Measurements from ENCODE around the gene TET2. TPM values are rescaled to one million over a fixed set of nuclear protein-coding genes. Genes with fewer than 3 reads are reported as not detected.

Gene TET2
- total RNA-seq, 6 donors from 2014 or later, result 25.1 to 41.9 (median 29.7) TPM

DNA sequence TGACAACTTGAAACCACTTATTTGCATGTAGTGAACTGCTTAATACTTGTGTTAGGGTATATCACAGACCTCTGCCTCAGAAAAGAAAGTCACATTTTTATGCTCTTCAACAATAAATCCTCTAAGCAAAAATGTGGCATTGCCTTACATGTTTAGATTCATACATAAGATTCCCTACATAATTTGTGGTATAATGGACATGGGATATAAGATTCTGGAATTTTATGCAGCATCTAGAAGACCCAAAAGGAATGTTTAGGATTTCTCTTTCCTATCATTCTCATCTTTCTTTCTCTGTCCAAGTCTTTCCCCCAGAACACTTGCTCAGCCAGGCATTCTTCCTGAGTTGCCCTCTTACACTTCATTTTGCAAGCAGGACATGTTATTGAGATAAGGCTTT is 37.7 kb upstream of the TET2 start:
- no peak overlapping the region for H3K27ac ChIP-seq
- DNase-seq (no peak), ATAC-seq (ENCODE audit: low FRiP score in 2 of 2) (no peak)
- no peaks in the 10 kb centered on the region for H3K27me3 ChIP-seq
- peaks cover 0 to 3% (median under 1%) of the 10 kb centered on the region in 4 donors for H3K4me1 ChIP-seq
- no peak overlapping the region for H3K4me3 ChIP-seq
- H3K9me3 ChIP-seq, result no peaks in the 10 kb centered on the region
- H3K36me3 ChIP-seq, result no peaks in the 10 kb centered on the region
- TF ChIP-seq POLR2A (IDR thresholded peaks at IDR 0.05), result no peak
- no peak for TF ChIP-seq POLR2AphosphoS5 (IDR thresholded peaks at IDR 0.05)
- TF ChIP-seq EP300 (IDR thresholded peaks at IDR 0.05), result no peak
- TF ChIP-seq CTCF (IDR thresholded peaks at IDR 0.05), result no peak

DNA sequence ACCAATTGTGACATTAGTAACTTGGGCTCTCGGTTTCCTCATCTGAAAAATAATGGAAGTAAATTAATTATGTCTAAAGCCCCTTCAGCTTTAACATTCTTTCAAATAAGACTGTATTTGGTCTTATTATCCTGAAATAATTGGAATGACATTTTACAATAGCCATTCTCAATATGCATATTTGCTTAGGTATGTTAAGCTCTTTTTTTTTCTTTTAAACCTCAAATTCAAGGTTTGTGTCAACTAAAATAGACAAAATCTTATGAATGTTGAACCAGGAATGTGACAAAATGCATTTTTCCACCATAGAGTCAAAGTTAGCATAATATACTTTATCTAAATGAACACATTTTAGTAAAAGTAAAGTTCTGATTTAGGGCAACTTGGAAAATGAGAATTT is 34.4 kb upstream of the TET2 start:
- H3K27ac ChIP-seq, result no peak overlapping the region
- no peaks in the 10 kb centered on the region for H3K27me3 ChIP-seq
- 81 to 89% methylated on average over 1 of the region's 1 CpG for WGBS, 2 donors
- no peaks in the 10 kb centered on the region for H3K9me3 ChIP-seq
- no peak overlapping the region for H3K4me3 ChIP-seq
- DNase-seq, result no peak
- ATAC-seq (ENCODE audit: low FRiP score in 2 of 2), result no peak
- H3K36me3 ChIP-seq, result no peaks in the 10 kb centered on the region
- H3K4me1 ChIP-seq, result peaks cover 0 to 6% (median 4%) of the 10 kb centered on the region in 4 donors
- no peak for TF ChIP-seq CTCF (IDR thresholded peaks at IDR 0.05)

DNA sequence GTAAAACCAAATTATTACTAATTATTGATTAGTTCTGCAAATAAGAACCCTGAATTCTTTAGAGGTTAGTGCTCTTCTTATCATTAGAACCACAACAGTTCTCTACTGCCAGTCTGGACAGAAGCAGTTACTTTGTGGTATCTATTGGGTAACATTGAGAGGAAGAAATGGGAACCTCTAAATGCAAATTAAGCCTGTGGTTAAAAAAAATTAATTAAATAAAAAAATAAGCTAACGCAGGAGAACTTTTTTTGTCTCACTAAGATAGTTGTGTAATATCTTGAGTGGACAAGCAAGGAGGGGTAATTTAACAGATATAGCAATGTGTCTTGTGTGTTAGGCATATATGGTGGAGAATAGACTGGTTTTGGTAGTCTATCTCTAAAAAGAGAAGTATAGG is 32.9 kb upstream of the TET2 start:
- Histone ChIP-seq H3K4me1 (peaks cover 0 to 6% (median 4%) of the 10 kb centered on the region in 4 donors), H3K36me3 (no peaks in the 10 kb centered on the region), H3K4me3 (no peak overlapping the region), H3K27me3 (no peaks in the 10 kb centered on the region), H3K9me3 (no peaks in the 10 kb centered on the region), H3K27ac (peak overlapping the region in 1 of 4 donors; percentile 40)
- ATAC-seq (ENCODE audit: low FRiP score in 2 of 2) (peak in 1 of 2 donors; percentile 64), DNase-seq (no peak)
- WGBS, 2 donors, result 15 to 36% methylated on average over 1 of the region's 1 CpG
- TF ChIP-seq POLR2AphosphoS5 (IDR thresholded peaks at IDR 0.05) (no peak), POLR2A (IDR thresholded peaks at IDR 0.05) (no peak), EP300 (IDR thresholded peaks at IDR 0.05) (no peak), CTCF (IDR thresholded peaks at IDR 0.05) (no peak)

DNA sequence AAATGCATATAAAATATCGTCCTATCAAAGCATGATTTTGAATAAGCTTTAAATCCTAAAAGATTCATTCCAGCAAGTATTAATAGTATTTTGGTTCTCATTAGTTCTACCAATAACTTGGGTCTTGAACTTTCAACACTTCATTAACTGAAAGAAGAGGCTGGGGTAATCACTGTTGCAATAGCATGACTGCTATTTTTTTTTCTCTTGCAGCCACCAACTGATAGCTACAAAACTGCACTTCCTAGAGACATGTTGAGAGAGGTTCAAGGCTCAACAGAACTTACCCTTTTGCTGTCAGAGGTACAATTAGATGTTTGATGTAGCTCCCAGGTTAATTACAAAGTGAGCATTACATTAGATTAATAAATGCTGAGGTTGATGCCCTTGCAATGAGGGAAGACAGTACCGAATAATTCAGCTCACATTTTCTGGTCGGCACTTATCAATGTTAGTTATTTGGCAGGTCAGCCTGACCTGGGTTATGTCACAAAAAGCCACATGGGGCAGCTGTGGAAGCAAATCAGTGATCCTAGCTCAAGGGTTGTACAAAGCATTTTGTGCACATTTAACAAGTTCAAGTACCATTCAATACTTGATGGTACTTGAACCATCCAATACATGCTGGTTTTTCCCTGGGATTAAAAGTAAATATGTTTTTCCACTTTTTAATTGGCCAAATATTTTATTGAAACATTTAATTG is 29.9 kb upstream of the TET2 start:
- H3K4me3 ChIP-seq, result no peak overlapping the region
- WGBS, 2 donors, result 61 to 71% methylated on average over 3 of the region's 3 CpGs
- ATAC-seq (ENCODE audit: low FRiP score in 2 of 2) (no peak), DNase-seq (peak in 1 of 2 donors; percentile 42)
- no peaks in the 10 kb centered on the region for H3K27me3 ChIP-seq
- peaks cover 0 to 6% (median 4%) of the 10 kb centered on the region in 4 donors for H3K4me1 ChIP-seq
- peak overlapping the region in 1 of 4 donors; percentile 33 for H3K27ac ChIP-seq
- H3K9me3 ChIP-seq, result no peaks in the 10 kb centered on the region
- TF ChIP-seq CTCF (IDR thresholded peaks at IDR 0.05), result no peak
- no peak for TF ChIP-seq EP300 (IDR thresholded peaks at IDR 0.05)
- TF ChIP-seq POLR2AphosphoS5 (IDR thresholded peaks at IDR 0.05), result no peak
- TF ChIP-seq POLR2A (IDR thresholded peaks at IDR 0.05), result no peak
- H3K36me3 ChIP-seq, result no peaks in the 10 kb centered on the region

DNA sequence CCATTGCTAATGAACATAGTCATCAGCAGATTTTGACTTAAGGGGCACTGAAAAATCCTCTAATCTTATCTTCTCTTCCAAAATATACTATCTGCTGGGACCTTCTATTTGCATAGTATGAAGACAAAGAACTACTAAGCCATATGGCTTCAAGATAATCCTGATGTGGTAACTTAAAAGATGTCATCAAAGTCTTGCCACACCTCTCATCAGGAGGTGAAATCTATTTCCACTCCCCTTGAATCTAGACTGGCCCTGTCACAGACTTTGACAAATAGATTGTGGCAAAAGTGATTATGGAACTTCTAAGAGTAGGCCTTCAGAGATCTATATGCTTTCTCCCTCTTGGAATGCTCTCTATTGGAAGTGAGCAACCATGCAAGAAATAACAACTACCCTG is 27.3 kb upstream of the TET2 start:
- Histone ChIP-seq H3K4me1 (peaks cover 0 to 5% (median under 1%) of the 10 kb centered on the region in 4 donors), H3K27me3 (no peaks in the 10 kb centered on the region), H3K9me3 (no peaks in the 10 kb centered on the region), H3K4me3 (no peak overlapping the region), H3K27ac (no peak overlapping the region), H3K36me3 (no peaks in the 10 kb centered on the region)
- ATAC-seq (ENCODE audit: low FRiP score in 2 of 2) (no peak), DNase-seq (no peak)
- TF ChIP-seq POLR2A (IDR thresholded peaks at IDR 0.05) (no peak), CTCF (IDR thresholded peaks at IDR 0.05) (no peak), EP300 (IDR thresholded peaks at IDR 0.05) (no peak), POLR2AphosphoS5 (IDR thresholded peaks at IDR 0.05) (no peak)
